CMK (cell line): ENCODE data around the gene CCDC170.
"Not testable (repeated sequence)": the region's sequence is repeated elsewhere in the genome, so short reads cannot be mapped to it uniquely, and the experiment has no call there.

Experiments used
- DNase-seq: peaks from one replicate; pipeline ENCODE4 v3.0.0-alpha.2; 2010; ENCODE audit warnings: low read depth

CCDC170 gene

DNA sequence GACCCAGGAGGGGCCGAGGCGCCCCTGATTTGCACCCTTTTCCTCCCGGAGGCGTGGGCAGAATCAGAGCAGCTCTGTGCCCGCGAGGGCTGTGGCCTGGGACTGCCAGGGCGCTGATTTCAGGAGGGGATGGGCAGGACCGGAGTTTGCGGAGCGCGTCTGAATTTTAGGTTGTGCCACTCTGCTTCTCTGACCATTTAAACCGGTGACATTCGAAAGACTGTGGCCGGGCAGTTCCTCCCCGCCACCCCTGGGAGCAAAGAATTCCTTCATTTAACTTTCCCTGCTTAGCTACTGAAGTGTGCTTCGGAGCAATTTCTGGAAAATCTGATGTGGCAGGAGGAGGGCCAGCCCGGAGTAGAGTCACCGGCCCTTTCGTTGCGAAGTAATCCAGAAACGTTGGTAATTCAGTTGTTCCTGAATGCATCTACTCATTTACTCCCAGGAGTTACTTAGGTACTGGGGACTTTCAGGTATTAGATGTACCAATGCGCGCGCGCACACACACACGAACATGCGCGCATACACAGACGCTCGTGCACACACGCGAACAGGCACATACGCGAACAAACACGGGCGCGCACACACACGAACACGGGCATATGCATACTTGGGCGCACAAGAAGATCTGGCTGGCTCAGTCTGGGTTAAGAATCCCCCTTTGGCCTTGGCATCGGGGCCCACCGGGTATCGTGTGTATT, 568 bp downstream of the CCDC170 start:
- no peak for DNase-seq

DNA sequence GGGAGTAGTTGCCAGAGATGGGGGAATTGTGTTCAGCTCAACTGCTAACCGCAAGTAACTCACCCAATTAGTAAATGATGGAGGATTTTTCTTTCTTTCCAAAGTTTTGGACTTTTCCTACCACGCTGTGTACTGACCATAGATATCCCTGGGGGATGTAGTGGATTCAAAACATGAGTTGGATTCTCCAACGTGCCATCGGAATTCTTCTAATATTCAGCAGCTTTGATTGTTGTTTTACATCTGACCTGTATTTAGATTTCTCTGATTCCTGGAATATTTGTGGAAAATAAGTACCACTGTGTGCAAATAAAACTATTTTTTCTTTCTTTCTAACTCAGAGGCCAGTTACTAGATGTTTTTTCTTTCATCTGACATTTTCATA, 1.1 kb downstream of the CCDC170 start:
- DNase-seq, result no peak

DNA sequence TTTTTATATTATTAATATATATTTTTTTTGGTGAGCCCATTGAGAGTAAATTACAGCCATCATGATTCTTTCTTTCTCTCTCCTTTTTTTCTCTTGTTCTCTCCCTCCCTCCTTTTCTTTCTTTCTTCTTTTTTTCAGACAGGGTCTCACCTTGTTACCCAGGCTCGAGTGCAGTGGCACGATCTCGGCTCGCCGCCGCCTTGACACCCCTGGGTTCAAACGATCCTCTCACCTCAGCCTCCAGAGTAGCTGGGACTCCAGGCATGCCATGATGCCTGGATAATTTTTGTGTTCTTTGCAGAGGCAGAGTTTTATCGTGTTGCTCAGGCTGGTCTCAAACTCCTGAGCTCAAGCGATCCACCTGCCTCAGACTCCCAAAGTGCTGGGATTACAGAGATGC, 1.6 kb downstream of the CCDC170 start:
- DNase-seq, result no peak

DNA sequence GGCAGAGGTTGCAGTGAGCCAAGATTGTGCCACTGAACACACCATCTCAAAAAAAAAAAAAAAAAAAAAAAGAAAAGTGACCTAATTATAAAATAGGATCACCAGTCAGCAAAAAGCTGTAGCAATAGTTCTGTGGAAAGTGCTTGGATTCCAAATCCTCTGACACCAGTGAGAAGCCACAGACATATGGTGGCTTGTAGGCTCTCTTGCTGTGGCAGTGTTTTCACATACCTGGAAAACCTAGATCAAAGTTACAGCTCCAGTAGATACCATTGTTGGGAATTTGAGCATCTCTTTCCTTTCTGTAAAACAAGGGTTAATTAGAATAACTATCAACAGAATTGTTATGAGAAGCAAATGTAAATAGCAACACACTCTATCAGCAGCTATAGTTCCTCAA, 4.1 kb downstream of the CCDC170 start:
- DNase-seq, result no peak

DNA sequence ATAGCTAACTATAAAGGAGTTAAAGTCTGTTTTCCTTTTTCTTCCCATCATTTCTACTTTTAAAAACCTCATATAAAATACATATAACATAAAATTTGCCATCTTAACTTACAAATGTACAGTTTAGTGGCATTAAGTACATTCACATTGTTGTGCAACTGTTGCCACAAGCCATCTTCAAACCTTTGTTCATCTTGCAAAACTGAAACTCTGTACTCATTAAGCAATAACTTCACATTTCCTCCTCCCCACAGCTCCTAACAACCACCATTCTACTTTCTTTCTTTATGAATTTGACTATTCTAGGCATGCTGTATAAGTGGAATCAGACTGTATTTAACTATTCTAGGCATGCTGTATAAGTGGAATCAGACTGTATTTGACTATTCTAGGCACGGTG, 4.5 kb downstream of the CCDC170 start:
- no peak for DNase-seq

DNA sequence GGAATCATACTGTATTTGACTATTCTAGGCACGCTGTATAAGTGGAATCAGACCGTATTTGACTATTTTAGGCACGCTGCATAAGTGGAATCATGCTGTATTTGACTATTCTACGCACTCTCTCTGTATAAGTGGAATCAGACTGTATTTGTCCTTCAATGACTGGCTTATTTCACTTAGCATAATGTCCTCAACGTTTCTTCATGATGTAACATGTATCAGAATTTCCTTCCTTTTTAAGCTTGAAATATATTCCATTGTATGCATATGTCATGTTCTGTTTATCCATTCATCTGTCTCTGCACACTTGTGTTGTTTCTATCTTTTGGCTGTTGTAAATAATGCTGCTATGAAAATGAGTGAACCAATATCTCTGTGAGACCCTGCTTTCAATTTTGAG, 5.7 kb downstream of the CCDC170 start:
- DNase-seq, result no peak

DNA sequence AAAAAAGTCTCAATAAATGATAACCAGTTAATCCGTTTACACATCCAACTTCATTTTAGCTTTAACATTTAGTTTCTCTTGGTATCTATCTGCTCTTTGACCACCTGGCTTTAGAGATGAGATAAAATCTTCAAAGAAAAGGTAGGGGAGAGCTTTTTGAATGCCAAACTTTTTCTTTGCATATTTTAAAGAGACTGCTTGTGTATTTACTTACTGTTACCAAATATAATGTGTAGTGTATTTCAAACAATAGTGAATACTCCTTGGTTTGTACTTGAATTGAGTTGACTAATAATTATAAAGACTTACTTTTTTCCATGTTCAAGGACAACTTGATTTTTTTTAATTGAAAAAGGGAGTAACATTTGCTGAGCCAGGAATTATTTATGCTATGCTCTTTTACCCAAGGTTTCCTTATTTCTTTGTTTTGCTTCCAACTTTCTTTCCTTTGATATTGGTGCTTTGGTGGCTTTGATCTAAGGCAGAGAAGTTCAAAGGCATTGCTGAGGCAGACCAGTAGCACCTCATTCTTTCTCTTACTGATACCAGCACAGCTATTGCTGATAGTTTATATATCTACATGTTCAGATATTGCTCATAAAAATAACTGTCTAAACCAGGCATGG, 7.8 kb downstream of the CCDC170 start:
- DNase-seq, result no peak

DNA sequence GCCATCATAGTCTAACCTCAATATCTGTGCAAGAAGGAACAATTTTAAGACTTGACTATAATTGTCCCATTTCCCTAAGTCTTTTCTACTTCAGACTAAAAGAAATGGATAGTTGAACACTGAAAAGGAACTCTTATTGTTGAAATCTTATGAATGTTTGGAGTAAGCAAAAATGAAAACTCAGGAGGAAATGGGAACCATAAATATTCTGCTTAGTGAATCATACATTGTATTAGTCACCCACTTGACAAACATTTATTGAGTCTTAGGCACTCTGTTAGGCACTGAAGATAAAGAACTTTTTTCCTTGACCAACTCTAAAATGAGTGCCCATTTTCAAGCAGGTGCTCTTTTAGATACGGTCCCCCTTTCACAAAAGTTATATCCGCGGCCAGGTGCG, 8.7 kb downstream of the CCDC170 start:
- DNase-seq, result no peak

DNA sequence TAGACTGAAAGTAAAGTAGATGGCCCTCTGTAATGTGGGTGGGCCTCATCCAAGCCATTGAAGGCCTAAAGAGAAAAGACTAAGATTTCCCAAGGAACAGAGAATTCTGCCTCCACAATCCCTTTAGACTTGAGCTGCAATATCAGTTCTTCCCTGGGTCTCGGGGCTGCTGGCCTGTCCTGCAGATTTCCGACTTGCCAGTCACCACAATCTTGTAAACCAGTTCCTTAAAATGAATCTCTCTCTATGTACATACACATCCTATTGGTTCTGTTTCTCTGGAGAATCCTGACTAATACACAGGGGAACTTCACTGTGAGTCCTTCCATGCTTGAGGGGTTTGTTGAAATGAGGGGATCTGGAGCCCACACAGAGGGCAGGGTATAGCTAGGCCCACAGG, 12.9 kb downstream of the CCDC170 start:
- no peak for DNase-seq

DNA sequence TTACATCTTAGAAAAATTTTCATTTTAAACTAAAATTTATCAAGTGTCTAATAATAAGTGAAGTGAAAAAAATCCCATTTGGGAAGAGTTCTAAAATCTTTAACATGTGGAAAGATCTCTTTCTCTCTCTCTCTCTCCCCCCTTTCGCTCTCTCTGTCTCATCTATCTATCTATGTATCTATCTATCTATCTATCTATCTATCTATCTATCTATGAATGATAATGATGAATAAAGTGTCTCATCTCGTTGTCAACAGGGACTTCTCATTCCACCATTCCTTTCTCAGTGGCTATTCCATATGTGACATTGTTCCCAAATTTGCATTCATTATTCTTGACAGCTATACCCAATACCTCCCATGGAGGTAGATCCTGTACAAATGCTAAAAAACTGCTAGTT, 15.2 kb downstream of the CCDC170 start:
- DNase-seq, result no peak

DNA sequence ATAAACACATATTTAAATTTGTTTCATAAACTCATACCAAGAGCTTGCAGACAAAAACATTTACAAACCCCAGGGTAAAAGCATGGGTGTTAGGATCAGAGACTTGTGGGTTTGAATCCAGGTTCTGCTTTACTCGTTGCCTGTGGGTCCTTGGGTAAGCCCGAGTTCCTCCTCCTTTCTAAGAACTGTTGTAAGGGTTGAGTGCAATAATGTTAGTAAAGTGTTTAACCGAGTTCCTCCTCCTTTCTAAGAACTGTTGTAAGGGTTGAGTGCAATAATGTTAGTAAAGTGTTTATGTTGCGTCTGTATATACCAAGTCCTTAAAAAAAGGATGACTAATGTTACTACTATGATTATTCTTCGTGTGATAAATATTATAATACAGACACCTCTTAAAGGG, 18.7 kb downstream of the CCDC170 start:
- DNase-seq, result no peak

DNA sequence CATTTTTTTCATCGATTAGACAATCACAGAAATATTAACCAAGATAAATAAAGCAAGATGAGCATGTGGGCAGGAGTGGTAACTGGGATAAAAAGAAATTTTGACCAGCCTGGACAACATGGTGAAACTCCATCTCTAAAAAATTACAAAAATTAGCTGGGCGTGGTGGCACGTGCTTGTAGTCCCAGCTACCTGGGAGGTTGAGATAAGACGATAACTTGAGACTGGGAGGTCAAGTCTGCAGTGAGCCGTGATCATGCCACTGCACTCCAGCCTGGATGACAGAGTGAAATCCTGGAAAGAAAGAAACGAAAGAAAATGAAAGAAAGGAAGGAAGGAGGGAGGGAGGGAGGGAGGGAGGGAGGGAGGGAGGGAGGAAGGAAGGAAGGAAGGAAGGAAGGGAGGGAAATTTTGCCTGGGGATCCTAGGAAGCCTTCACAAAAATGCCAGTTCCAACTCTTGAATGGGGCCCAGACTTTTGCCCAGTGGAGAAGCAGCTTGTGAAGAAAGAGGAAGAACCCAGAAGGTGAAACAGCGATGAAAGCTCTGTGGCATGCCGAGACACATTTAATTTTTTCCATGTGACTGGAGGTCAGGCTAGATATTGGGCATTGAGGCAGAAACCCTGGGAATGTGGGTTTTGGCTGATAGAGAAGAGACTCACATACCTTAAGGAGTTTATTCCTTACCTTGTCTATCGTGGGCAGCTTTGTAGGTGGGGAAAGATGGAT, 20.3 kb downstream of the CCDC170 start:
- DNase-seq, result no peak

DNA sequence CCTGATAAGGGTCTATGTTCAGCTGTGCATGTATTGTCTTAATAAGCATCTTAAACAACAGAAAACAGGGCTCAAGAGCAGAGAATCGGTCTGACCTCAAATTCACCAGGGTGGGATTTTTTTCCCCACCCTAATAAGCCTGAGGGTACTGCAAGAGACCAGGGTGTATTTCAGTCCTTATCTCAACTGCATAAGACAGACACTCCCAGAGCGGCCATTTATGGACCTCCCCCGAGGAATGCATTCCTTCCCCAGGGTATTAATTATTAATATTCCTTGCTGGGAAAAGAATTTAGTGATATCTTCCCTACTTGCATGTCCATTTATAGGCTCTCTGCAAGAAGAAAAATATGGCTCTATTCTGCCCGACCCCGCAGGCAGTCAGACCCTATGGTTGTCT, 25.2 kb downstream of the CCDC170 start:
- DNase-seq, result not testable (repeated sequence)

DNA sequence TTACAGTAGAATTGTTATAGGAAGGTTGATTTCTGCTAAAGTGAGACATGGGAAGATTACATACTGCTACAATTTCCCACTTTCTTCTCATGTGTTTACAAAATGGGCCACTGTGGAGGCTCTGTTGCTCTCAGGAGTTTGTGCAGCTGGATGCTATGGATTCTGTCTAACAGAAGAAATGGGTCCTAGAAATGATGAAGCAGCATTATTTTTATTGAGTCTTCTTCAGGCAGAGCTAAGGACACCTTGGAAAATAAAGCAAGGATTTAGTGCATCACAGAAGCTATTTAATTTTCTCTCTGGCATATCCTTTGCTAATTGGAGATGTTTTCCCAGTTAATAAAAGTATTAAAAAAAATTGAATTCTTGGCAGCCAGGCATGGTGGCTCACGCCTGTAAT, 29.2 kb downstream of the CCDC170 start:
- DNase-seq, result no peak

DNA sequence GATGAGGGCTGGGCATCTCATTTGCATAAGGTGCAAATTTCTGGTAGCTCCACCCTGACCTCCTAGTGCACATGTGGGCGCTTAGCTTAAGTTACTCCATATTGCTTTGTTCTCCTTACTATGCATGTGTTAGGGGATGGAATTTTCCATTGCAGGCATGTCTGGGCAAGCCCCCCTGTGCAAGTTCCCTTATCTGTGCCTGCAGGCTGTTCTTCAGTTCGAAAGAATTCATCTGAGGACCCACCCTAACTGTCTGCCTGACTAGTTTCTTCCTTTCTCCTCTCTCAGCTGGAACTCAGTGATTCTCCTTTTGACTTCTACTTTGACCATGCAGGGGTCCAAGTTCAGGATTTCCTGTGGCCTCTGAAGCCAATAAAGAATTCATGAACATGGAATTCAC, 30.2 kb downstream of the CCDC170 start:
- no peak for DNase-seq

DNA sequence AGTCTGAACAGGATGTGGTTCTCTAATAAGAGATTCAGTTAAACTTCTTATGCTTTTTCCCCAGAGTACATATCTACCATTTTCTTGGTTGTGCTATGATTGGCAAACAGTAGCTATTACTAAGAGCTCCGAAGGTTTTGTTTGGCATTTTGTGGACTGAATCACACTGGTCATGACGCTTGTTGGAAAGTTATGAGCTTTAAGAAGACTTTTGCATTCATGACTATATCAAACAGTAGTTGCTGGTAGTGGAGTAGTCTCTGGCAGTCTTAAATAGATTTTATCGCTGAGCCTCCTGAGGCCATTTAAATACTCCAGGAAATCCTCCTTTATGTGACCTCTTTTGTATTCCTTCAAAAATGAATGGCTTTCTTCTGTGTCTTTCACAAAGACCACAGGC, 40.8 kb downstream of the CCDC170 start:
- DNase-seq, result no peak

DNA sequence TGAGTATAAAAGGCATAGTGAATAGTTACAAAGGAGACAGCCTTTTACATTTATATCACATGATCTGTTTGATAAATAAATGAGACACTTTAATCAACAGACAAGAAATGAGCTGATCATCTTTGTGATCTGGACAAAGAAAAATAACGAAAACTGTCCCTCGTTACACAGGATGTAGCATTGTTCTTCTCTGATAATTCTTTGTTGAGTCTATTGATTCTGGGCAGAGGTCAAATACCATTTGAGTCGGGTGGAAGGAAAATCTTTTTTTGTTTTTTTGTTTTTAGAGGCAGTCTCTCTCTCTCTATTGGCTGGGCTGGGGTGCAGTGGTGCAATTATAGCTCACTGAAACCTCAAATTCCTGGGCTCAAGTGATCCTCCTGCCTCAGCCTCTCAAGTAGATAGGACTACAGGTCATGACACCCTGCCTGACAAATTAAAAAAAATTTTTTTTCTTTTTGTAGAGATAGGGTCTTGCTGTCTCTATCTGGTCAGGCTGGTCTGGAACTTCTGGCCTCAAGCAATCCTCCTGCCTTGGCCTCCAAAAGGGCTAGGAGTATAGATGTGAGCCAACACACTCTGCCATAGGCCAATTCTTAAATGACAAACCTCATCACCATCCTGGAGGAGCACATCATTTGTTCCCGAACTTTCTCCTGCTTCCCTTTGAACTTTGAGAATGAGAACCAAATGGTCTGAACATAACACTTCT, 41.8 kb downstream of the CCDC170 start:
- DNase-seq, result no peak

DNA sequence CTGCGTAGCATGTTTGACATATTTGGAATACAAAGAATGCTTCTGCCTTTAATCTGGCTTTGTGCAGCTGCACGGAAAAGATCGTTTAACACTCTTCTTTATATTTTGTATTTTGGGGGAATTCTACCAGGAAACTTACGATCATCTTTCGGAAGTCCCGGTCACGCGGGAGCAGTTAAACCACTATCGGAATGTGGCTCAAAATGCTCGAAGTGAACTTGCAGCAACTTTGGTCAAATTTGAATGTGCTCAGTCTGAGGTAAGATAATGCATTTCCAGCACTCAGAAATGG, 42.3 kb downstream of the CCDC170 start:
- DNase-seq, result no peak

DNA sequence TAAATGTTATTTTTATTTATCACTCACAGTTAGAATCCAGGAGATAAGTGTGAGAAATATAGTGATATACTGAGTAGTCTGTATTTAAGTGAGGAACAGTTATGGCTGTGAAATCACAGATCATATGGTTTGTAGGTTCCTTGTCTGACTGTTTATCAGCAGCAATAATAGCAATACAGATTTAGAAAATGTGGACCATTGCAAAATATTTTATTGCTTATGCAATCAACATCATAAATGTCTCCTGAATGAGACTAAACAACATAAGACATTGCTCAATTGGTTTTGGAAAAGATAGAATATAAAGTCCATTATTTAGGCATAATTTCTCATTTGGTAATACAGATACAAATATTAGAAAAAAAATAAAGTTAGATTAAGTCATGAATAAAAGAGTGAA, 43.7 kb downstream of the CCDC170 start:
- DNase-seq, result no peak

DNA sequence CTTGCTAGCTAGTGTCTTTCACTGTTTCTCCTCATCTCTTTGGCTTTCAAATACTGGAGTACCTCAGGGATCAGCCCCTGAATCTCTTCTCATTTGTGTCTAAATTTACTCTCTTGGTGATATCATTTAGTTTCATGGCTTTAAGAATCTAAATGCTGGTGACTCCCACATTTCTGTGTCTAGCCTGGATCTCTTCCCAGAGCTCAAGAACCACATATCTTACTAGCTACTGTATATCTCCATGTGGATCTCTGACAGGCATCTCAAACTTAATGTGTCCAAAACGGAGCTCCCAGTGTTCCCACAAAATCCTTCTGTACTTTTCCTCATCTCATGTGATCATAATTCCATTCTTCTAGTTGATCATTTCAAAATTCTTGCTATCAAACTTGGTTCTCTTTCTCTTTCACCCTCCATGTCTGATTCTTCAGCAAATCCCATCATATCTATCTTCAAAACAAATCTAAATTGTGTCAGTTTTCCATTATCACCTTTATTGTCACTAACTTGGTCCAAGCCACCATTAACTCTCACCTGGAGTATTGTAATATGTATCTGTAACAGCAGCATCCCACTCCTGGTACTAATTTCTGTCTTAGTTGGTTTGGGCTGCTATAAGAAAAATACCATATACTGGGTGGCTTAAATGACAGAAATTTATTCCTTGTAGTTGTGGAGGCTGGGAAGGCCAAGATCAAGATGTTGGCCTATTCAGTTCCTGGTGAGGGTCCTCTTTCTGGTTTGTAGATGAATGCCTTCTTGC, 45.9 kb downstream of the CCDC170 start:
- DNase-seq, result no peak

DNA sequence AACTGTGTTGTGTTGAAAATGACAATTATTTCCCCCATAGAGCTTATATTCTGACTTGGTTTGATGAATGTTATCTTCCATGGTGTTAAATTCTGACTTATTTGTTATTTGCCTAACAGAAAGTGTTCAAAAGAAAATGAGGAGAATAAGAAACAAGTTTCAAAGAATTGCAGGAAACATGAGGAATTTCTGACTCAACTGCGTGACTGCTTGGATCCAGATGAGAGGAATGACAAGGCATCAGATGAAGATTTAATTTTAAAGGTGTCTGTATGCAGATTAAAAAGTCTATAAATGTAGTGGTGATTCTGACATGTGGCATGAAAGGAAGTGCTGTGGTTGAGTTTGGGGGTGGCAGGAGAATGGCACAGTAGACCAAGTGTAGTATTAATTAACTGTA, 50.6 kb downstream of the CCDC170 start:
- no peak for DNase-seq

DNA sequence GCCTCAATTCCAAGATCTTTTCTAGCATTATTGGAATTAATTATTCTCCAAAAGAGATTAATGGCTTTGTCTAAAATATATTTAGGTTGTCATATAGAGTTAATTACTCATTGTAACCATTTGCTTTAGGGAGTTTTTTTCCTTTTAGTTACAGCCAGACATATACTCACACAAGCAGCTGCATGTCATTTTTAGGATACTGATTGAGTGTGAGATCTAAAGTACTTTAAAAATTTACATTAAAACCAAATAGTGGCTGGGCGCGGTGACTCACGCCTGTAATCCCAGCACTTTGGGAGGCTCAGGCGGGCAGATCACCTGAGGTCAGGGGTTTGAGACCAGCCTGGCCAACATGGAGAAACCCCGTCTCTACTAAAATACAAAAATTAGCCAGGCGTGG, 51.1 kb downstream of the CCDC170 start:
- not testable (repeated sequence) for DNase-seq
